MM.1S (cell line): ENCODE results near the gene AUTS2.

Source experiments
- DNase-seq: peaks from one replicate; pipeline ENCODE4 v3.0.0-alpha.2; 2015
- H2AFZ ChIP-seq: fragments of 300-600 bp; sonication (generic); 2 replicates; pipeline ENCODE4 v1.6.0; 2016; ENCODE audit warnings: antibody characterized with exemption, low read length
- H3F3A ChIP-seq: fragments of 300-600 bp; sonication (generic); 2 replicates; pipeline ENCODE4 v1.6.1; 2016; ENCODE audit warnings: mild to moderate bottlenecking, antibody characterized with exemption, low read length, moderate library complexity, mixed read lengths; ENCODE audit not compliant: insufficient read depth
- H3K27ac ChIP-seq: fragments of 300-600 bp; sonication (generic); 2 replicates; pipeline ENCODE4 v1.5.1; 2016; ENCODE audit warnings: mild to moderate bottlenecking, low read length
- H3K27me3 ChIP-seq: fragments of 300-600 bp; sonication (generic); replicated peaks from 2 replicates; pipeline ENCODE4 v1.6.0; 2016; ENCODE audit warnings: low read length; ENCODE audit not compliant: insufficient read depth
- H3K36me3 ChIP-seq: fragments of 300-600 bp; sonication (generic); replicated peaks from 2 replicates; pipeline ENCODE4 v1.6.1; 2016; ENCODE audit warnings: mild to moderate bottlenecking, low read length, mixed read lengths; ENCODE audit not compliant: insufficient read depth
- H3K4me1 ChIP-seq: fragments of 300-600 bp; sonication (generic); 2 replicates; pipeline ENCODE4 v1.6.1; 2016; ENCODE audit warnings: low read length, mixed read lengths
- H3K4me2 ChIP-seq: fragments of 300-600 bp; sonication (generic); 2 replicates; pipeline ENCODE4 v1.6.0; 2016; ENCODE audit warnings: low read depth, low read length
- H3K4me3 ChIP-seq: fragments of 300-600 bp; sonication (generic); 2 replicates; pipeline ENCODE4 v1.5.1; 2016; ENCODE audit warnings: low read length, mixed read lengths
- H3K79me2 ChIP-seq: fragments of 300-600 bp; sonication (generic); 2 replicates; pipeline ENCODE4 v1.6.1; 2016; ENCODE audit warnings: mixed run types, low read length, mixed read lengths
- H3K9ac ChIP-seq: fragments of 300-600 bp; sonication (generic); 2 replicates; pipeline ENCODE4 v1.6.1; 2016; ENCODE audit warnings: low read length, mixed read lengths
- H3K9me2 ChIP-seq: fragments of 300-600 bp; sonication (generic); replicated peaks from 2 replicates; pipeline ENCODE4 v1.6.1; 2016; ENCODE audit warnings: mild to moderate bottlenecking, low read length, mixed read lengths; ENCODE audit not compliant: insufficient read depth
- H3K9me3 ChIP-seq: fragments of 300-600 bp; sonication (generic); replicated peaks from 2 replicates; pipeline ENCODE4 v1.6.1; 2016; ENCODE audit warnings: mild to moderate bottlenecking, low read length, mixed read lengths; ENCODE audit not compliant: insufficient read depth
- H4K20me1 ChIP-seq: fragments of 300-600 bp; sonication (generic); 2 replicates; pipeline ENCODE4 v1.6.1; 2016; ENCODE audit warnings: mild to moderate bottlenecking, low read length, moderate library complexity, mixed read lengths; ENCODE audit not compliant: insufficient read depth
- EZH2 ChIP-seq: fragments of 300-600 bp; sonication (generic); optimal IDR thresholded peaks from 2 replicates; pipeline ENCODE3; 2017; ENCODE audit warnings: low read depth, mild to moderate bottlenecking, antibody characterized with exemption, low read length, mixed read lengths
- EZH2phosphoT487 ChIP-seq: fragments of 300-600 bp; sonication (generic); IDR thresholded peaks from 2 replicates; pipeline ENCODE4 v1.6.1; 2018; ENCODE audit warnings: antibody characterized with exemption, low read length
- TF ChIP-seq, protein P1 (sequence below): fragments of 300-600 bp; sonication (generic); IDR thresholded peaks from 2 replicates; pipeline ENCODE4 v1.5.1; 2016; ENCODE audit warnings: antibody characterized with exemption, low read length, mixed read lengths

The AUTS2 gene

DNA sequence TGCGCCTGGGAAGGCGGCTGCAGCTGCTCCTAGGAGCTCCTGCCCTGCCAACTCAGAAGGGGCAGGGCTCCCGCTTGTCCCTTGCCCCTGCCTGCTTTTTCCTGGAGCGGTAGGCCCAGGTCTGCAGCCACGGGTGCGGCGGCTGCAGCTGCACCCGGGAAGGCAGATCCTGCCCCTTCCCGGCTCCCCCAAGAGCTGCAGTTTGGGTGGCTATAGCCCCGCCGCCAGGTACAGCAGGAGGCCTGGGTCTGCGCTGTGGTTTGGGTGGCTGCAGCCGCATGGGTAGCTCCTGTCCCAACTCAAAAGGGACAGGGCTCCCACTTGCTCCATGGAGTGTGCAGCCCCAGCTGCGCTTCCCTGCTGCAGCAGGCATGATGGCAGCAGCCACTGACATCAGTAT is 6.5 kb upstream of the AUTS2 start:
- no peaks in the 10 kb centered on the region for H3K79me2 ChIP-seq
- DNase-seq, result no peak
- H3K36me3 ChIP-seq, result no peaks in the 10 kb centered on the region
- H3K9ac ChIP-seq, result no peak overlapping the region
- H3K27ac ChIP-seq, result no peak overlapping the region
- peaks cover 1% of the 10 kb centered on the region; the same call in 1 of the 2 replicates for H3F3A ChIP-seq
- TF ChIP-seq, protein P1, sequence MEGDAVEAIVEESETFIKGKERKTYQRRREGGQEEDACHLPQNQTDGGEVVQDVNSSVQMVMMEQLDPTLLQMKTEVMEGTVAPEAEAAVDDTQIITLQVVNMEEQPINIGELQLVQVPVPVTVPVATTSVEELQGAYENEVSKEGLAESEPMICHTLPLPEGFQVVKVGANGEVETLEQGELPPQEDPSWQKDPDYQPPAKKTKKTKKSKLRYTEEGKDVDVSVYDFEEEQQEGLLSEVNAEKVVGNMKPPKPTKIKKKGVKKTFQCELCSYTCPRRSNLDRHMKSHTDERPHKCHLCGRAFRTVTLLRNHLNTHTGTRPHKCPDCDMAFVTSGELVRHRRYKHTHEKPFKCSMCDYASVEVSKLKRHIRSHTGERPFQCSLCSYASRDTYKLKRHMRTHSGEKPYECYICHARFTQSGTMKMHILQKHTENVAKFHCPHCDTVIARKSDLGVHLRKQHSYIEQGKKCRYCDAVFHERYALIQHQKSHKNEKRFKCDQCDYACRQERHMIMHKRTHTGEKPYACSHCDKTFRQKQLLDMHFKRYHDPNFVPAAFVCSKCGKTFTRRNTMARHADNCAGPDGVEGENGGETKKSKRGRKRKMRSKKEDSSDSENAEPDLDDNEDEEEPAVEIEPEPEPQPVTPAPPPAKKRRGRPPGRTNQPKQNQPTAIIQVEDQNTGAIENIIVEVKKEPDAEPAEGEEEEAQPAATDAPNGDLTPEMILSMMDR, result no peak
- TF ChIP-seq EZH2 (no peak), EZH2phosphoT487 (no peak)
- no peak overlapping the region for H2AFZ ChIP-seq
- H3K4me2 ChIP-seq, result no peak overlapping the region
- no peaks in the 10 kb centered on the region for H3K9me2 ChIP-seq
- H4K20me1 ChIP-seq, result no peaks in the 10 kb centered on the region
- no peaks in the 10 kb centered on the region for H3K4me1 ChIP-seq
- no peaks in the 10 kb centered on the region for H3K9me3 ChIP-seq
- no peaks in the 10 kb centered on the region for H3K27me3 ChIP-seq
- no peak overlapping the region for H3K4me3 ChIP-seq

DNA sequence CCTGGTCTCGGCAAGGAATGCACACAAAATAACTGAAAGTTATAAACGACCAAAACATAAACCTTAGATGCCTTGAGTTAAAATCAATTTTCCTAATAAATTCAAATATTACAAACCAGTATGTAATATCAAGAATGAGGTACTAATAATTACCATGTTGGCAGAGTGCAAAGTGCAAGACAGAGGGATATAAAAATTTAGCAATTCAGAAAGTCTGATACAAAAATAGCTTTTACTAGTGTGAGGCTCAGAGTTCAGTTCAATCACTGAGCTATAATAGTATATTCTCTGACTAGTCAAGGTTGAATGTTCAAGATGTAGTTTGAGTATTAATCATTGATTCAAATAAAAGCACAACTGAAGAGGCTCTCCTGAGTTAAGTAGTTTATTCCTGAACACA is 4.8 kb upstream of the AUTS2 start:
- H3K27me3 ChIP-seq, result no peaks in the 10 kb centered on the region
- H4K20me1 ChIP-seq, result no peaks in the 10 kb centered on the region
- H3K9me3 ChIP-seq, result no peaks in the 10 kb centered on the region
- no peak overlapping the region for H3K4me2 ChIP-seq
- no peak overlapping the region for H3K9ac ChIP-seq
- peaks cover 11% of the 10 kb centered on the region; the same call in 1 of the 2 replicates for H3F3A ChIP-seq
- TF ChIP-seq EZH2phosphoT487 (no peak), EZH2 (no peak)
- TF ChIP-seq, protein P1, result no peak
- no peaks in the 10 kb centered on the region for H3K9me2 ChIP-seq
- no peak overlapping the region for H3K27ac ChIP-seq
- H3K36me3 ChIP-seq, result no peaks in the 10 kb centered on the region
- no peak overlapping the region for H2AFZ ChIP-seq
- H3K4me1 ChIP-seq, result no peaks in the 10 kb centered on the region
- no peaks in the 10 kb centered on the region for H3K79me2 ChIP-seq
- DNase-seq, result no peak
- no peak overlapping the region for H3K4me3 ChIP-seq

DNA sequence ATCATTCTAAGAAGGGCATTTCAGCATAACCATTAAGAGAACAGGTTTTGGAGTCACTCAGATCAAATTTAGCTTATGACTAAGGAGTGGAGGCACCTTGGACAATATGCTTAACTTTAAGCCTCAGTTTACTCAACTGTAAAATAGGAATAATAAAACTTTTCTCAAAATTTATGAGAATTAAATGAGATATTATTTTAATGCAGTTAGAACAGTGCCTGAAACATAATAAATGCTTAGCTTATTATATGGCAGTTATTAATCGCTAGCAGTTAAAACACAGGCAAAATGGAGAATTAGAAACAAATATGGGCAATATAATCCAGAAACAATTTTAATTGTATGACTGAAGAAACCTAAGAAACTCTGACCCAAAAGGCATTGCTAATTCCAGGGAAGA is 2.9 kb upstream of the AUTS2 start:
- H3K9me3 ChIP-seq, result no peaks in the 10 kb centered on the region
- no peak for DNase-seq
- TF ChIP-seq EZH2phosphoT487 (no peak), EZH2 (no peak)
- TF ChIP-seq, protein P1, result no peak
- no peak overlapping the region for H3K27ac ChIP-seq
- no peaks in the 10 kb centered on the region for H3K36me3 ChIP-seq
- no peaks in the 10 kb centered on the region for H3K27me3 ChIP-seq
- no peak overlapping the region for H2AFZ ChIP-seq
- H3F3A ChIP-seq, result peaks cover 14% of the 10 kb centered on the region; the same call in 1 of the 2 replicates
- H3K9ac ChIP-seq, result no peak overlapping the region
- H3K4me3 ChIP-seq, result no peak overlapping the region
- no peaks in the 10 kb centered on the region for H3K4me1 ChIP-seq
- no peaks in the 10 kb centered on the region for H3K79me2 ChIP-seq
- H4K20me1 ChIP-seq, result no peaks in the 10 kb centered on the region
- H3K9me2 ChIP-seq, result no peaks in the 10 kb centered on the region
- no peak overlapping the region for H3K4me2 ChIP-seq
